Stimulated activated CD8-positive, alpha-beta memory T cell treated with anti-CD3 and anti-CD28 coated beads, Interleukin-4, amount 100 ng/mL, for 4 hours (primary cell): ENCODE results near the gene KIAA1210.

Experiments
- DNase-seq, 2 donors: peaks; one replicate each; pipeline ENCODE4 v3.0.0-alpha.2; 2020; ENCODE audit warnings: low read depth in 2 of 2, low spot score in 1 of 2

The KIAA1210 gene

DNA sequence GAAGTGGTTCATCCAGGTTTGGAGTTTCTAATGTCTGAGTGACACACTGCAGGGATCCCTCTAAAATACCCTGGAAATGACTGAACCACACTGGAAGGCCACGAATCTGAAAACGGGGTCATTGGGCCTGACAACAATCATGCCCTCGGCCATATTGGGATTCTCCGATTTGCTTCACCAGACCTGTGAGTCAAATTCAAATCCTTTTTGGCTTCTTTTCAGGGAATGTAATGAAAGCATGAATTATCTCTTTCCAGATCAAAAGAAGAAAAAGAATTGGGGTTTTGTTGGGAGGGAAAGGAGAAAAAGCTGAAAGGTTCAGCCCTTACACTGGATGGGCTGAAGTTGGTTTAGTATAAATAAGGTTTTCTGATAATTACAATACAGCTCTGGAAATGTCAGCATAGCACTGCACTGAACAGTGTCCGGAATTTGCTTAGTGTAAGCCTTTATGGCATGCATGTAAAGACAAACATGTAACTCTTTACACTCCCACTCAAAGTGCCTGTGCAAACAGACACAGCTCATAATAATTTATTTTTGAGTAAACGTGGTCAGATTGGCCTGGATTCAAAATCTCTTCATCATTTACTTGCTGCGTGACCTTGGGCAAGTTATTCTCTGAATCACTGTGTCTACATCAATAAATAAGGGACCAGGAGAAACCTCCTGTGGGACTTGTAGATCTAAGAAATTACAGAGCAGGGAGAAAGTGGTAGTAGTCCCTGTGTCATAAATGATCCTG is 33.4 kb downstream of the KIAA1210 start:
- DNase-seq = no peak

GRCh38 chrX:119090627-119091026 is 37.0 kb downstream of the KIAA1210 start:
- no peak for DNase-seq

DNA sequence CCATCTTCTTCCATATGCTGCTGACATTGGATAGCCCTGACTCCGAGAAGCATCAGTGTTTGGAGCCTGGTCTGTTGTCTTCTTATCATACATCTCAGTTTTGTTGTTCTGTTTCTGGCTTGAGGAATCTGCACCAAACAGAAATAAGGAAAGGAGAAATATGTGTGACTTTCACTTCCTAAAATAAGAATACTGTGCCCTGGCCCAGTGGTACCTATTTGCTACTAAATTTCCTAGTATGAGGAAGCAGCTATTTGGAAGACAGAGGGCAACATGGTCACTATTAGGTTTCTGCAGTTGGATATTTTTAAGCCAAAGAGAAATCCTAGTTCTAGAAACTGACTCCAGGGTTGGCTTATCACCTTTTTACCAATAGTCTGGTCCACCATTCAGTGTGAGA is 38.0 kb downstream of the KIAA1210 start:
- no peak for DNase-seq

DNA sequence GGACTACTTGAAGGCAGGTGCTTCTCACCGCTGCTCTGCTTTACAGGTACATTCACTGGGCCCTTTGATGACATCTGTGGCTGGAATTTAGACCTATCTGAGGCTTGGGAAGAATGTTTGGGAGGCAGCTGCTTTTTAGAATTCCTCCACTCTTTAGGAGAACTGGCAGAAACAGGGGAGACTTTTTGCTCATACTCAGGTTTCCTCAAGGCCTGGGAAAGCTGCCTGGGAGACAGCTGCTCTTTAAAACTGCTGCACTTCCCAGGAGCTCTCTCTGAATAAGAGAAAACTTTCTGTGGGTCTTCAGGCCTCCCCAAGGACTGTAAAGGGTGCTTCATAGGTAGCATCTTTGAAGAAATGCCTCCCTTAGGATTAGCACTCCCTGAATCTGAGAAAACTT is 40.5 kb downstream of the KIAA1210 start:
- DNase-seq = no peak

DNA sequence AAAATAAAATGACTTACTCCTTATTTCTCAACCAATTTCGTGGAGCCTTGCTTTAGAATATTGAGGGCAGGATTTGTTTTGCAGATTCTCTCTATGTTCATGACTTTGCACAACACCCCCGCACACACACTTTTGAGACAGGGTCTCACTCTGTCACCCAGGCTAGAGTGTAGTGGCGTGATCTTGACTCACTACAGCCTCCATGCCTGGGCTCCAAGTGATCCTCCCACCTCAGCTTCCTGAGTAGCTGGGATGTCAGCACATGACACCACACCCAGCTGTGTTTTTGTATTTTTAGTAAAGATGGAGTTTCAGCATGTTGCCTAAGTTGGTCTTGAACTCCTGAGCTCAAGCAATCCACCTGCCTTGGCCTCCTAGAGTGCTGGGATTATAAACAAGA is 42.8 kb downstream of the KIAA1210 start:
- no peak for DNase-seq

GRCh38 chrX:119082278-119082677 is 45.3 kb downstream of the KIAA1210 start:
- no peak for DNase-seq

- DNase-seq = no peak
Observed at GRCh38 chrX:119075270-119076025, 52.2 kb downstream of the KIAA1210 start.

GRCh38 chrX:119073911-119074310 is 53.7 kb downstream of the KIAA1210 start:
- DNase-seq = no peak

GRCh38 chrX:119073200-119073905 is 54.3 kb downstream of the KIAA1210 start:
- no peak for DNase-seq

- no peak for DNase-seq
Observed at GRCh38 chrX:119072744-119073143, 54.9 kb downstream of the KIAA1210 start, which contains the start of gene CT47C1. Gene CT47C1 (plus strand): TSS chrX:119072993. CDS start chrX:119073226, 233 bp downstream.

DNA sequence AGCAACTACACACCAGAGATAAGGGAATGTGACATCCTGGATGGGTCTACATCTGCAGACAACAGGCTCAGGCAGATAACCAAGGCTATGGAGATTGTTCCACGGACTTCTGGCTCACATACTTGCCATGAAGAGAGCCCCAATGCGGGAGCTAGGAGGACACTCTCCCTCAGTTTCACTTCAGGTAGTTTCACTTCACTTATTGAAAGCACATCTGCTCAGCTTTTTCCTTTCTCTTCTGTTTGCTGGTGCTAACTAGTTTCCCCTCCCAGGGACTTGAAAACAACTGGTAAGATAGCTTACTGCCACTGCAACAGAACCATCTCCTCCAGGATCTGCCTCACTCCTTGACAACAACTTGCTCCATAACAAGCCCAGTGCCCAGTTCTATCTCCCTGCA is 56.2 kb downstream of the KIAA1210 start:
- no peak for DNase-seq

- DNase-seq = no peak
Observed at GRCh38 chrX:119069762-119070161, 57.9 kb downstream of the KIAA1210 start.

DNA sequence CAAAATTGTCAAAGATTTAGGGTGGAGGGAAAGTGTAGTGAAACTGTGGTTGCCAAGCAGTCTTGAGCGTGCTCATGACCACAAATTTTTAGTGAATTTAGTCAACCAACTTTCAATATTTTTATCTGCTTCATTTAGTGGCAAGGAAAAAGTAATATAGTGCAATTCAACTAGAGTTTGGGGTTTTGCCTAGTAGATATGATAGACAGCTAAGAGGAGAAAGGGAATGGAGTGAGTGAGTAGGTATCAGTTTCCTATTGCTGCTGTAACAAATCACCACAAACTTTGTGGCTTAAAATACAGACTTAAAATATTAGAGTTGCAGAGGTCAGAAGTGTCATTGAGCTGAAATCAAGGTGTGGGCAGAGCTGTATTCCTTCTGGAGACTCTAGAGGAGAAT is 58.5 kb downstream of the KIAA1210 start:
- no peak for DNase-seq

DNA sequence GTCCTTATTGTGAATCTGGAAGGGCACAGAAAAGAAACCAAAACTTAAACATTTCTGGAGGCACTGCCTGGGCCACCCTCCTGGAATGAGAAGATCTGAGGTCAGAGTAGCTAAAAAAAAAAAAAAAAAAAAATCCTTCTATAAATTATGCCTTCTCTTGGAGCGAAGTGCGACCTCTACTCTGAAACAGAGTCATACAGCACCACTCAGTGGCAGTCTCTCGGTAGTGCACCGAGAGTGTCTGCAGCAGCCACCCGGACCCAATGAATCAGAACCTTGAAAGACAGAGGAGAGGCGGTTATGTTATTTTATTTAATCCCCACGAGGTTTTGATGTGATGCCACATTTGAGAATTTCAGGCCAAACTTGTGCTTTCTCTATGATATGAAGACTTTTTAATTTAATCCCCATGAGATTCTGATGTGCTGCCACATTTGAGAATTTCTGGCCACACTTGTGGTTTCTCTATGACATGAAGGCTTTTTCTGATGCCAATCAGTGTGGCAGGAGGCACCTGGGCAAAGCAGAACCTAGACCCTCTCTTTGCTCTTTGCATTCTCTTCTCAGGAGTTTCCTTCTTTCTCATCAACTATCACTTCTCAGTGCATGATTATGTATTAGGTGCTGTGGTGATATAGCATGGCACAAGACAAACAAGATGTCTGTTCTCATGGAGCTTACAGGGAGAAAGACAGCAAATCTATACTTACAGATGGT is 60.4 kb downstream of the KIAA1210 start:
- no peak for DNase-seq

DNA sequence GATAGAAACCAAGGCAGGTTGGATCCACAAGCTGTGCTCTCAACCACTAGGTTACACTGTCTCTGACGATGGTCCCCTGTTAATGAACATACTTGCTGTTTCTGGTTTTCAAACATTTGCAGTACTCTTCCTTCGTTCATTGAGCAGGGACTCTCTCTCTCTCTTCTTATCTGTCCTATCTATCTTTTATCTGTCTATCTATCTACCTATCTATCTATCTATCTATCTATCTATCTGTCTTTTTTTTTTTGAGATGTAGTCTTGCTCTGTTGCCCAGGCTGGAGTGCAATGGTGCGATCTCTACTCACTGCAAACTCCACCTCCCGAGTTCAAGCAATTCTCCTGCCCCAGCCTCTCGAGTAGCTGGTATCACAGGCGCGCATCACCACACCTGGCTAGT is 64.2 kb downstream of the KIAA1210 start:
- no peak for DNase-seq

DNA sequence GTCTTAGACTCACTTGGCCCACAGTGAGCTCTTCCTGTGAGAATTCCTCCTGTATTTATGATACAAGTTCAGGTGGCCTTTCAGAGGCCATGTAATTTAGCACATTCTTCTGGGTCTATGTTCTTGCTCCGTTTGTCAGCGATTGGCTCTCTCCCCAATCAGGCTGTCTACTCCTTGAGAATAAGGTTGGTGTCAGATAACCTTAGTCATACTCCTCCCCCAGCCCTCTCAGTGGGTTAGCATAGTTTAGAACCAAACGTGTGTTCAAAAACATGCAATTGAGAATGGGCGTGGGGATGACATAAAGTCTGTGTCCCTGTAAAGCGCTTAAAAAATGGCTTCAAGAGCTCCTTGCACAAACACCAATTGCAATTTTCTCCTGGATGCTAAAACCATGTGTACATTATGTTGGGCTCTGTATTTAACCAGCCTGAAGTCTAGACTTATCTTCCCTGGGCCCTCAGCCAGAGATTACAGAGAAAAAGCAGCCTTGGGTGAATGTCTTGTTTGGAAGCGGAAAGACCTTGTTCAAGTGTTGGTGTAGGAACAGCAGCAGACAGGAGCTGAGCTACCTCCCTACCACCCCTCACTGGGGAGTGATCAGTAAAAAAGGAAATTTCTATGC is 64.8 kb downstream of the KIAA1210 start:
- DNase-seq = no peak

- DNase-seq = no peak
Observed at GRCh38 chrX:119055687-119056086, 71.9 kb downstream of the KIAA1210 start.

DNA sequence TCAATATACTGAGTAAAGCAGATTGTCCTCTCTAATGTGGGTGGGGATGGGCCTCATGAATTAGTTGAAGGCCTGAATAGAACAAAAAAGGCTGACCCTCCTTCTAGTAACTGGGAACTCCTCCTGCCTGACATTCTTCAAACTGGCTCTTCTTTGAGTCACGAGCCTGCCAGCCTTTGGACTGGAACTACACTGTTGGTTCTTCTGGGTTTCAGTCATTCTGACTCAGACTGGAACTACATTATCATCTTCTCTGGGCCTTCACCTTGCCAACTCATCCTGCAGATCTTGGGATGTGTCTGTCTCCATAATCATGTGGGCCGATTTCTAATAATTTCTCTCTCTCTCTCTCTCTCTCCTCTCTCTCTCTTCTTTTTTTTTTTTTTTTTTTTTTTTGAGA is 81.7 kb downstream of the KIAA1210 start:
- DNase-seq = no peak

GRCh38 chrX:119042996-119043395 is 84.6 kb downstream of the KIAA1210 start:
- DNase-seq = no peak

DNA sequence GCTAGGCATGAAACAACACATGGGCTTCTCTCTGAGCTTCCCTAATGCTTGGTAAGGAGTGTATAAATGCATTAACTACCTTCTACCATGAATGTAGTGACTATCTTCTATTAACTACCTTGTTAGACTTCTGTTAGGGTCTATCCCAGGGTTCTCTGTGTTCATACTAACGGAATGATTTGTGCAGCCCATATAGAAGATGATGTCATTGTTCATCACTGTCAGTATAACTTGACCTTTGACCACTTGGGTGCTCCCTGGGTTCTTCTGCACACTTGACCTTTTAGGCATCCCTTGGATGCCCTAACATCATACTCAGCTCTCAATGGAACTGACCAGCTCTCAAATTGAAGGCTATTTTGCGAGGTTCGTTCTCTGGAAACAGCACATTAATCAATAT is 85.6 kb downstream of the KIAA1210 start:
- DNase-seq = no peak

GRCh38 chrX:119041175-119041574 is 86.4 kb downstream of the KIAA1210 start:
- DNase-seq = no peak
